Lower leg skin (tissue), 4 donors: ENCODE measurements around the gene BIRC5. TPM values are rescaled to one million over a fixed set of nuclear protein-coding genes. Genes with fewer than 3 reads are reported as not detected.

ENCODE experiments used
- DNase-seq, 2 donors: peaks; one replicate each; pipeline ENCODE4 v3.0.0-alpha.2; 2019; ENCODE audit warnings: low spot score in 2 of 2
- H3K4me3 ChIP-seq: fragments of 200-600 bp; sonication (generic); 2 replicates; pipeline ENCODE4 v1.5.1; 2017; ENCODE audit warnings: mild to moderate bottlenecking, low read depth; ENCODE audit not compliant: poor library complexity, severe bottlenecking
- POLR2A ChIP-seq, 2 donors: fragments of 450-650 bp; IDR thresholded peaks; one replicate each; pipeline ENCODE4 v1.6.1; 2016 to 2017; ENCODE audit warnings: antibody characterized with exemption in 2 of 2, mild to moderate bottlenecking in 1 of 2, moderate library complexity in 1 of 2
- WGBS, 2 donors: methylation state at CpG; one replicate each; pipeline ENCODE4 v1.1.5; 2018; 5-methylcytosine and 5-hydroxymethylcytosine counted together
- intact Hi-C: fragments of 100-400 bp; cut with DNase I; formaldehyde crosslinking; loops from one replicate; pipeline ENCODE4 v1.15.0; 2023; ENCODE audit warnings: low total_unique reads
- total RNA-seq, 4 donors: library from RNA; depleted of rRNA; stranded (reverse); fragments of >200 nt; gene quantifications; one replicate each; pipeline ENCODE4 v1.1.0, GENCODE V29; 2016
- TF ChIP-seq, protein P1 (sequence below), 3 donors: fragments of 450-650 bp; IDR thresholded peaks; one replicate each; pipeline ENCODE4 v1.5.1; 2016; ENCODE audit warnings: antibody characterized with exemption in 3 of 3, mild to moderate bottlenecking in 3 of 3, moderate library complexity in 2 of 3

Gene BIRC5
- total RNA-seq, 4 donors from 2014 or later: 1.8 to 6.7 (median 3.9) TPM

DNA sequence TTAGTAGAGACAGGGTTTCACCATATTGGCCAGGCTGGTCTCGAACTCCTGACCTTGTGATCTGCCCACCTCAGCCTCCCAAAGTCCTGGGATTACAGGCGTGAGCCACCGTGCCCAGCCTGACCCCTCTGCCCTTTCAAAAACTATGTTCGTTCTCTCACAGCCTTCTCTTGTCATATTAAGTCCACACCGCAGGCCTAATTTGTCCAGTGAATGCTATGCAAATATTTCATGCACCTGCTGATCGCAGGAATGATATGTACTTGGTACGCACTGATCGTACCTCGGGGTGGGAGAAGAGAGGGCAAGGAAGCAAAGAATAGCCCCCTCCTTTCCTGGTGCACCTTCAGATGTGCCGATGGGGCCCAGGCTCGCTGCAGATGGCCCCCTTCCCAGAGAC, 3.0 kb upstream of the BIRC5 start:
- intact Hi-C loops: loop anchor here (5.0 kb wide), 1 partner anchor 626 kb away; no protein-coding TSS in a partner anchor
- DNase-seq: no peak
- 66 to 76% methylated on average over 11 of the region's 11 CpGs for WGBS, 2 donors
- no peak overlapping the region for H3K4me3 ChIP-seq
- no peak for TF ChIP-seq POLR2A (IDR thresholded peaks at IDR 0.05)
- TF ChIP-seq, protein P1, sequence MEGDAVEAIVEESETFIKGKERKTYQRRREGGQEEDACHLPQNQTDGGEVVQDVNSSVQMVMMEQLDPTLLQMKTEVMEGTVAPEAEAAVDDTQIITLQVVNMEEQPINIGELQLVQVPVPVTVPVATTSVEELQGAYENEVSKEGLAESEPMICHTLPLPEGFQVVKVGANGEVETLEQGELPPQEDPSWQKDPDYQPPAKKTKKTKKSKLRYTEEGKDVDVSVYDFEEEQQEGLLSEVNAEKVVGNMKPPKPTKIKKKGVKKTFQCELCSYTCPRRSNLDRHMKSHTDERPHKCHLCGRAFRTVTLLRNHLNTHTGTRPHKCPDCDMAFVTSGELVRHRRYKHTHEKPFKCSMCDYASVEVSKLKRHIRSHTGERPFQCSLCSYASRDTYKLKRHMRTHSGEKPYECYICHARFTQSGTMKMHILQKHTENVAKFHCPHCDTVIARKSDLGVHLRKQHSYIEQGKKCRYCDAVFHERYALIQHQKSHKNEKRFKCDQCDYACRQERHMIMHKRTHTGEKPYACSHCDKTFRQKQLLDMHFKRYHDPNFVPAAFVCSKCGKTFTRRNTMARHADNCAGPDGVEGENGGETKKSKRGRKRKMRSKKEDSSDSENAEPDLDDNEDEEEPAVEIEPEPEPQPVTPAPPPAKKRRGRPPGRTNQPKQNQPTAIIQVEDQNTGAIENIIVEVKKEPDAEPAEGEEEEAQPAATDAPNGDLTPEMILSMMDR (IDR thresholded peaks at IDR 0.05): no peak

DNA sequence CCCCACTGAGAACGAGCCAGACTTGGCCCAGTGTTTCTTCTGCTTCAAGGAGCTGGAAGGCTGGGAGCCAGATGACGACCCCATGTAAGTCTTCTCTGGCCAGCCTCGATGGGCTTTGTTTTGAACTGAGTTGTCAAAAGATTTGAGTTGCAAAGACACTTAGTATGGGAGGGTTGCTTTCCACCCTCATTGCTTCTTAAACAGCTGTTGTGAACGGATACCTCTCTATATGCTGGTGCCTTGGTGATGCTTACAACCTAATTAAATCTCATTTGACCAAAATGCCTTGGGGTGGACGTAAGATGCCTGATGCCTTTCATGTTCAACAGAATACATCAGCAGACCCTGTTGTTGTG, 631 bp downstream of the BIRC5 start:
- 12 to 13% methylated on average over 5 of the region's 5 CpGs for WGBS, 2 donors
- TF ChIP-seq POLR2A (IDR thresholded peaks at IDR 0.05): no peak
- TF ChIP-seq, protein P1 (IDR thresholded peaks at IDR 0.05): no peak

DNA sequence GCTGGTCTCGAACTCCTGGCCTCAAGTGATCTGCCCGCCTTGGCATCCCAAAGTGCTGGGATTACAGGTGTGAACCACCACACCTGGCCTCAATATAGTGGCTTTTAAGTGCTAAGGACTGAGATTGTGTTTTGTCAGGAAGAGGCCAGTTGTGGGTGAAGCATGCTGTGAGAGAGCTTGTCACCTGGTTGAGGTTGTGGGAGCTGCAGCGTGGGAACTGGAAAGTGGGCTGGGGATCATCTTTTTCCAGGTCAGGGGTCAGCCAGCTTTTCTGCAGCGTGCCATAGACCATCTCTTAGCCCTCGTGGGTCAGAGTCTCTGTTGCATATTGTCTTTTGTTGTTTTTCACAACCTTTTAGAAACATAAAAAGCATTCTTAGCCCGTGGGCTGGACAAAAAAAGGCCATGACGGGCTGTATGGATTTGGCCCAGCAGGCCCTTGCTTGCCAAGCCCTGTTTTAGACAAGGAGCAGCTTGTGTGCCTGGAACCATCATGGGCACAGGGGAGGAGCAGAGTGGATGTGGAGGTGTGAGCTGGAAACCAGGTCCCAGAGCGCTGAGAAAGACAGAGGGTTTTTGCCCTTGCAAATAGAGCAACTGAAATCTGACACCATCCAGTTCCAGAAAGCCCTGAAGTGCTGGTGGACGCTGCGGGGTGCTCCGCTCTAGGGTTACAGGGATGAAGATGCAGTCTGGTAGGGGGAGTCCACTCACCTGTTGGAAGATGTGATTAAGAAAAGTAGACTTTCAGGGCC, 5.5 kb downstream of the BIRC5 start:
- TF ChIP-seq, protein P1 (IDR thresholded peaks at IDR 0.05): no peak
- TF ChIP-seq POLR2A (IDR thresholded peaks at IDR 0.05): no peak
- 74 to 83% methylated on average over 11 of the region's 11 CpGs for WGBS, 2 donors
- intact Hi-C loops: no loop called here
- no peak overlapping the region for H3K4me3 ChIP-seq
- no peak for DNase-seq

More for the DNA sequence above, 631 bp downstream of the BIRC5 start:
- H3K4me3 ChIP-seq: peak overlapping the region; percentile 17
- intact Hi-C loops: loop anchor here (5.0 kb wide), 1 partner anchor 623 kb away; no protein-coding TSS in a partner anchor
- no peak for DNase-seq

- intact Hi-C loops: no loop called here
- no peak for DNase-seq
- no peak overlapping the region for H3K4me3 ChIP-seq
- 86% methylated on average over 4 of the region's 4 CpGs for WGBS, 2 donors
- TF ChIP-seq POLR2A (IDR thresholded peaks at IDR 0.05): no peak
- TF ChIP-seq, protein P1 (IDR thresholded peaks at IDR 0.05): no peak
Observed at GRCh38 chr17:78223061-78223460, 9.0 kb downstream of the BIRC5 start.

DNA sequence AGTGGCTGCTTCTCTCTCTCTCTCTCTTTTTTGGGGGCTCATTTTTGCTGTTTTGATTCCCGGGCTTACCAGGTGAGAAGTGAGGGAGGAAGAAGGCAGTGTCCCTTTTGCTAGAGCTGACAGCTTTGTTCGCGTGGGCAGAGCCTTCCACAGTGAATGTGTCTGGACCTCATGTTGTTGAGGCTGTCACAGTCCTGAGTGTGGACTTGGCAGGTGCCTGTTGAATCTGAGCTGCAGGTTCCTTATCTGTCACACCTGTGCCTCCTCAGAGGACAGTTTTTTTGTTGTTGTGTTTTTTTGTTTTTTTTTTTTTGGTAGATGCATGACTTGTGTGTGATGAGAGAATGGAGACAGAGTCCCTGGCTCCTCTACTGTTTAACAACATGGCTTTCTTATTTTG, 9.7 kb downstream of the BIRC5 start:
- 93 to 98% methylated on average over 3 of the region's 3 CpGs for WGBS, 2 donors
- TF ChIP-seq POLR2A (IDR thresholded peaks at IDR 0.05): no peak
- TF ChIP-seq, protein P1 (IDR thresholded peaks at IDR 0.05): no peak
- no peak for DNase-seq
- no peak overlapping the region for H3K4me3 ChIP-seq
- intact Hi-C loops: no loop called here
